ENCODE results near the gene NLRP1. TPM values are rescaled to one million over a fixed set of nuclear protein-coding genes. Genes with fewer than 3 reads are reported as not detected.

The NLRP1 gene
- total RNA-seq, 1 donor from 2014 or later = 29.3 TPM

GRCh38 chr17:5571281-5571680 is 13.0 kb downstream of the NLRP1 start:
- Histone ChIP-seq H3K9ac (no peak overlapping the region), H4K20me1 (ENCODE audit: low read depth) (no peaks in the 10 kb centered on the region), H2AFZ (replicated peaks) (no peak overlapping the region), H3K4me2 (no peak overlapping the region), H3K27me3 (peaks cover 11% of the 10 kb centered on the region), H3K4me3 (no peak overlapping the region), H3K79me2 (ENCODE audit: low read depth) (no peaks in the 10 kb centered on the region), H3K9me3 (ENCODE audit: low read depth) (no peaks in the 10 kb centered on the region), H3K27ac (no peak overlapping the region), H3K4me1 (no peaks in the 10 kb centered on the region), H3F3A (ENCODE audit: low read depth) (no peaks in the 10 kb centered on the region), H3K36me3 (no peaks in the 10 kb centered on the region)
- no peak overlapping the region for H3K4me3 Mint-ChIP-seq
- no peak for DNase-seq (ENCODE audit: low spot score)
- no peak overlapping the region for H3K27ac Mint-ChIP-seq
- TF ChIP-seq EZH2 (IDR thresholded peaks at IDR 0.05) = no peak
- TF ChIP-seq CTCF (IDR thresholded peaks at IDR 0.05) = no peak
- TF ChIP-seq EZH2phosphoT487 (IDR thresholded peaks at IDR 0.05) = no peak
- peaks cover 25% of the 10 kb centered on the region for H3K9me3 Mint-ChIP-seq
- no peaks in the 10 kb centered on the region for H3K27me3 Mint-ChIP-seq (ENCODE audit: insufficient read depth, low read depth)
- H3K4me1 Mint-ChIP-seq = no peaks in the 10 kb centered on the region
- no peaks in the 10 kb centered on the region for H3K36me3 Mint-ChIP-seq

- no peak overlapping the region for H3K27ac ChIP-seq
- H3K36me3 Mint-ChIP-seq = no peaks in the 10 kb centered on the region
- no peaks in the 10 kb centered on the region for H3K4me1 Mint-ChIP-seq
- no peaks in the 10 kb centered on the region for H3K79me2 ChIP-seq (ENCODE audit: low read depth)
- no peaks in the 10 kb centered on the region for H4K20me1 ChIP-seq (ENCODE audit: low read depth)
- H3K36me3 ChIP-seq = no peaks in the 10 kb centered on the region
- no peak overlapping the region for H2AFZ ChIP-seq (replicated peaks)
- H3K9me3 ChIP-seq (ENCODE audit: low read depth) = no peaks in the 10 kb centered on the region
- H3K27me3 ChIP-seq = peaks cover 11% of the 10 kb centered on the region
- no peak overlapping the region for H3K27ac Mint-ChIP-seq
- no peak overlapping the region for H3K4me3 ChIP-seq
- H3K27me3 Mint-ChIP-seq (ENCODE audit: insufficient read depth, low read depth) = no peaks in the 10 kb centered on the region
- no peak overlapping the region for H3K4me2 ChIP-seq
- H3K4me3 Mint-ChIP-seq = no peak overlapping the region
- DNase-seq (ENCODE audit: low spot score) = no peak
- peaks cover 6% of the 10 kb centered on the region for H3K9me3 Mint-ChIP-seq
- no peaks in the 10 kb centered on the region for H3K4me1 ChIP-seq
- H3K9ac ChIP-seq = no peak overlapping the region
- H3F3A ChIP-seq (ENCODE audit: low read depth) = no peaks in the 10 kb centered on the region
- no peak for TF ChIP-seq EZH2 (IDR thresholded peaks at IDR 0.05)
- no peak for TF ChIP-seq CTCF (IDR thresholded peaks at IDR 0.05)
- TF ChIP-seq EZH2phosphoT487 (IDR thresholded peaks at IDR 0.05) = no peak
These were observed 18.5 kb downstream of the NLRP1 start for GRCh38 chr17:5565808-5566207.

- no peak overlapping the region for H3K27ac Mint-ChIP-seq
These were observed 20.9 kb downstream of the NLRP1 start for GRCh38 chr17:5563456-5563855.

More at GRCh38 chr17:5563456-5563855, 20.9 kb downstream of the NLRP1 start:
- H3K27me3 ChIP-seq = peaks cover 4% of the 10 kb centered on the region
- H3K4me1 ChIP-seq = no peaks in the 10 kb centered on the region
- H3K27me3 Mint-ChIP-seq (ENCODE audit: insufficient read depth, low read depth) = peaks cover 2% of the 10 kb centered on the region
- H3K9me3 Mint-ChIP-seq = peaks cover 6% of the 10 kb centered on the region
- H3K4me3 Mint-ChIP-seq = no peak overlapping the region
- no peaks in the 10 kb centered on the region for H3K9me3 ChIP-seq (ENCODE audit: low read depth)
- no peaks in the 10 kb centered on the region for H3F3A ChIP-seq (ENCODE audit: low read depth)
- H3K27ac ChIP-seq = no peak overlapping the region
- H3K4me3 ChIP-seq = no peak overlapping the region
- H3K36me3 Mint-ChIP-seq = no peaks in the 10 kb centered on the region
- TF ChIP-seq CTCF (IDR thresholded peaks at IDR 0.05) = no peak
- TF ChIP-seq EZH2phosphoT487 (IDR thresholded peaks at IDR 0.05) = no peak
- TF ChIP-seq EZH2 (IDR thresholded peaks at IDR 0.05) = no peak
- no peak for DNase-seq (ENCODE audit: low spot score)
- no peaks in the 10 kb centered on the region for H3K36me3 ChIP-seq
- no peaks in the 10 kb centered on the region for H3K4me1 Mint-ChIP-seq
- H4K20me1 ChIP-seq (ENCODE audit: low read depth) = no peaks in the 10 kb centered on the region
- H3K9ac ChIP-seq = no peak overlapping the region
- no peak overlapping the region for H3K4me2 ChIP-seq
- no peak overlapping the region for H2AFZ ChIP-seq (replicated peaks)
- no peaks in the 10 kb centered on the region for H3K79me2 ChIP-seq (ENCODE audit: low read depth)

Data from neural progenitor cell (in vitro differentiated cells).